ENCODE data around the gene ZFYVE19.
A peak's percentile ranks its signal among the peaks of the same experiment; 100 is the strongest.
"Not testable (repeated sequence)": the region's sequence is repeated elsewhere in the genome, so short reads cannot be mapped to it uniquely, and the experiment has no call there.

ZFYVE19 gene

GRCh38 chr15:40859206-40859851, 52.4 kb downstream of the ZFYVE19 start:
- H3K27ac ChIP-seq: no peak overlapping the region
- peak; percentile 71 for TF ChIP-seq CTCF (IDR thresholded peaks at IDR 0.05)
- H3K4me1 ChIP-seq (ENCODE audit: control insufficient read depth in 1 of 2, insufficient read depth in 1 of 2, low read depth in 1 of 2, low read length in 1 of 2): peaks cover 19 to 45% of the 10 kb centered on the region in 2 experiments
- no peaks in the 10 kb centered on the region for H3K27me3 ChIP-seq
- peaks cover 17% of the 10 kb centered on the region for H3K36me3 ChIP-seq
- H3K4me3 ChIP-seq (ENCODE audit: low read depth in 1 of 2, low read length in 1 of 2): no peak overlapping the region
- H3K9me3 ChIP-seq: no peaks in the 10 kb centered on the region

- H3K9me3 ChIP-seq; H3K27me3 ChIP-seq; H3K4me3 ChIP-seq (ENCODE audit: low read depth in 1 of 2, low read length in 1 of 2); H3K27ac ChIP-seq: not testable (repeated sequence)
- peaks cover 18 to 41% of the 10 kb centered on the region in 2 experiments for H3K4me1 ChIP-seq (ENCODE audit: control insufficient read depth in 1 of 2, insufficient read depth in 1 of 2, low read depth in 1 of 2, low read length in 1 of 2)
- peaks cover 11% of the 10 kb centered on the region for H3K36me3 ChIP-seq
Measured at GRCh38 chr15:40861147-40861546, 54.3 kb downstream of the ZFYVE19 start.

GRCh38 chr15:40863660-40864270, 56.9 kb downstream of the ZFYVE19 start:
- no peaks in the 10 kb centered on the region for H3K36me3 ChIP-seq
- H3K27ac ChIP-seq: no peak overlapping the region
- no peak for TF ChIP-seq CTCF (IDR thresholded peaks at IDR 0.05)
- H3K4me3 ChIP-seq (ENCODE audit: low read depth in 1 of 2, low read length in 1 of 2): no peak overlapping the region
- H3K4me1 ChIP-seq (ENCODE audit: control insufficient read depth in 1 of 2, insufficient read depth in 1 of 2, low read depth in 1 of 2, low read length in 1 of 2): peaks cover 6 to 29% of the 10 kb centered on the region in 2 experiments
- H3K9me3 ChIP-seq: no peaks in the 10 kb centered on the region
- no peaks in the 10 kb centered on the region for H3K27me3 ChIP-seq

Data from neutrophil (primary cell).